AG08395 (cell line): ENCODE measurements around the gene KLK7.
"Not testable (repeated sequence)": the region's sequence is repeated elsewhere in the genome, so short reads cannot be mapped to it uniquely, and the experiment has no call there.

Source experiments
- DNase-seq: peaks from one replicate; pipeline ENCODE4 v3.0.0; 2012; ENCODE audit warnings: mixed read lengths, low spot score

Gene KLK7

DNA sequence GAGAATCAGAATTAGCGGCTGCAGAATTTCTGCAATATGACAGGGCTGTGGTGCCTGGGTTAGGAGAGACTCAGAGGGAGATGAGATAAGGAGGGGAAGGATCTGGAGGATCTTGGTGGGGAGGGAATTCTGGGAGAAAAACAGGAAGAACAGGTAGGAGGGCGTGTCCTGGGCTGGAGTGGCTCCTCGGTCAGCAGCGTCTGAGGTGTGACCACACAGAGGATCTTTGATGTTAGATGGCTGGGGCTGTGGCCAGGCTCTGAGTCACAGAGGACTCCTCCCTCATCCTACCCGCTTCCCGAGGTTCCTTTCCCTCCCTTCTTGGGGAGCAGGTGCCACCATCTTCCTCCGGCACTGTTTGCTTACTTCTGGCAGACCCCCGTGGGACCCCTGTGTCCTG lies 8.0 kb downstream of the KLK7 start:
- DNase-seq = no peak

DNA sequence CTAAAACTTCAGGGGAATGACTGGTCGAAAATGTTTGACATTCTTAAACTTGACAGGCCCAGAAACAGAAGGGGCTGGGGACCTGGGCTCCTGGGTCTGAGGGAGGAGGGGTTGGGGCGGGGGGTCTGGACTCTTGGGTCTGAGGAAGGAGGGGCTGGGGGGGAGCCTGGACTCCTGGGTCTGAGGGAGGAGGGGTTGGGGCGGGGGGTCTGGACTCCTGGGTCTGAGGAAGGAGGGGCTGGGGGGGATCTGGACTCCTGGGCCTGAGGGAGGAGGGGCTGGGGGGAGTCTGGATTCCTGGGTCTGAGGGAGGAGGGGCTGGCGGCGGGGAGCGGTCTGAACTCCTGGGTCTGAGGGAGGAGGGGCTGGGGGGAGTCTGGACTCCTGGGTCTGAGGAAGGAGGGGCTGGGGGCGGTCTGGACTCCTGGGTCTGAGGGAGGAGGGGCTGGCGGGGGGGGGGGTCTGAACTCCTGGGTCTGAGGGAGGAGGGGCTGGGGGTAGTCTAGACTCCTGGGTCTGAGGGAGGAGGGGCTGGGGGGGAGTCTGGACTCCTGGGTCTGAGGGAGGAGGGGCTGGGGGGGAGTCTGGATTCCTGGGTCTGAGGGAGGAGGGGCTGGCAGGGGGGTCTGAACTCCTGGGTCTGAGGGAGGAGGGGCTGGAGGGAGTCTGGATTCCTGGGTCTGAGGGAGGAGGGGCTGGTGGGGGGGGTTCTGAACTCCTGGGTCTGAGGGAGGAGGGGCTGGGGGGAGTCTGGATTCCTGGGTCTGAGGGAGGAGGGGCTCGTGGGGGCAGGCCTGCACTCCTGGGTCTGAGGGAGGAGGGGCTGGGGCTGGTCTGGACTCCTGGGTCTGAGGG lies 8.8 kb downstream of the KLK7 start:
- no peak for DNase-seq

DNA sequence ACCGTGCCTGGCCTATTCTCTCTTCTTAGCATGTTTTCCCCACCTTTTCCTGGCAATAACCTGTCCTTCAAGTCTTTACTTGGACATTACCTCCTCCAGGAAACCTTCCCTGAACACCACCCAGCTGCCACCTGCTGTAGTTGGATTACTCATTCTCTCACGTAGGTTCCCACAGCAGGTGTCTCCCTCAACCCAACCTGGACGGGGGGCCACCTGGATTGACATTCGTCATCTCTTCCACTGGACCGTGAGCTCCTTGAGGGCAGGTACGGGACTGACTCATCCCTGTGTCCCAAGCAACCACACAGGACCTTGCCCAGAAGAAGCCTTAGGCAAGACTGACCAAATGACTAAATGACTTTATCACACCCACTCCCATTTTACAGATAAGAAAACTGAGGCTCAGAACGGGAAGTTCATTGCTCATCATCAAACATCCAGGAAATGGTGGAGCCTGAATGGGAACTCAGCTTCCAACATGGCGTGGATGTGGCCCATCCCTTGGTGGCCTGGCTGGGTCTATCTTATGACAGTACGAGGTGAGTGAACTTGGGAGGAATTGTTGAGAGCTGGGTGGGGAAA lies 10.8 kb downstream of the KLK7 start:
- DNase-seq = no peak

GRCh38 chr19:50969810-50970209 lies 13.9 kb downstream of the KLK7 start:
- DNase-seq = not testable (repeated sequence)

DNA sequence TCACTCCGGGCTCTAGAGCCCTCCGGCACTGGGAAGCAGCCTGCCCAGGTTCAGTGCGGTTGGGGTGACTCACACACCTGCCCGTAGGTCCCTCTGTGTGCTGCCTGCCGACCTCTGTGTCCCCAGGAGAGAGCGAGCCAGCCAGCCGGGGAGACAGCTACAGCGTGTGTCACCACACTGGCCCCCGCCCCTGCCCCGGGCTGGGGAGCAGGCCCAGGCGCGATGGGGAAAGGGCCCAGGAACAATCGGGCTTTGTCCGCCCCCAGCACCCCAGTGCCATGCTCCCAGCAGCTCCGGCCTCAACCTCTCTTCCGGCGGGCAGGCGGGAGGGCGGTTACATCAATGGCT lies 14.3 kb downstream of the KLK7 start, which contains the start of gene KLK6:
Gene KLK6, minus strand, starts transcription at position 179 of the 348 bp plus-strand sequence. CDS start 1,487 bp downstream, outside the sequence.
- no peak for DNase-seq

DNA sequence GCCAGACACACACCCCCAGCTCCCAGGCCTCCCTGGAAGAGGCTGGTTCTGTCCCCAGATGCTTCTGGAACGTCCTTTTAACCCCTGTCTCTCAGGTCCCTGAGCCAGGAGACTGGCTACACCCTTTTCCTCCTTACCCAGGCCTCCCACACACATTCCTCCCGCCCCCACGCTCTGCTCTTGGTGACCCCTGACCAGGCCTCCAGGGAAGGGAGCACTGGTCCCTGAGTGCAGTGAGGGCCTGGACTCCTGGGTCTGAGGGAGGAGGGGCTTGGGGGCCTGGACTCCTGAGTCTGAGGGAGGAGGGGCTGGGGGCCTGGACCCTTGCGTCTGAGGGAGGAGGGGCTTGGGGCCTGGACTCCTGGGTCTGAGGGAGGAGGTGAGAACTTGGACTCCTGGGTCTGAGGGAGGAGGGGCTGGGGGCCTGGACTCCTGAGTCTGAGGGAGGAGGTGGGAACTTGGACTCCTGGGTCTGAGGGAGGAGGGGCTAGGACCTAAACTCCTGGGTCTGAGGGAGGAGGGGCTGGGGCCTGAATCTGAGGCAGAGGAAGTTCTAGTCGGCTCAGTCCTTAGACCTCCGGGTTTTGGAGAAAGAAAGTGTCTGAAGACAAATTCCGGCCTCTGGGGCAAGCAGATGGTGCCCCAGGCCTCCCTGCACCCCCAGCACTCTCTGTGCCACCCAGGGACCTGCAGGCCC lies 14.9 kb downstream of the KLK7 start:
- no peak for DNase-seq

- DNase-seq = no peak
Observed at GRCh38 chr19:50967929-50968715, 15.6 kb downstream of the KLK7 start.

- no peak for DNase-seq
Observed at GRCh38 chr19:50964266-50964665, 19.5 kb downstream of the KLK7 start.

DNA sequence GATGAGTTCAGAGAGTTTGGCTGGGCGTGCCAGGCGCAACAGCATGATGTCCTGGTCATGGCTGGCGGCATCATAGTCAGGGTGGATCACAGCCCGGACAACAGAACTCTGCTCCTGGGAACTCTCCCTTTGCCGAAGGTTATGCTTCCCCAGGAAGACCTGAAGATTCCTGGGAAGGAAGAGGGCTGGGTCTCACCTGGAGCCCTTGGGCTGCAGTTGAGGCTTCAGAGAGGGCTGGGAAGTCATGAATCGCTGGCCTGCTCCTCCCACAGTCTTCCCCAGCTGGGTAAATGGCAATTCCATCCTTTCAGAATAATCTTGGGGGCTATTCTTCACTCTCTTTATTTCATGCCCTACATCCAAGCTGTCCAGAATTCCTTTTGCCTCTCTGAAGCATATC lies 20.3 kb downstream of the KLK7 start:
- DNase-seq = no peak

- DNase-seq = no peak
Observed at GRCh38 chr19:50962245-50962644, 21.5 kb downstream of the KLK7 start.

GRCh38 chr19:50959731-50960500 lies 23.8 kb downstream of the KLK7 start:
- no peak for DNase-seq

GRCh38 chr19:50957587-50957986 lies 26.1 kb downstream of the KLK7 start:
- DNase-seq = no peak

- no peak for DNase-seq
Observed at GRCh38 chr19:50952910-50953309, 30.8 kb downstream of the KLK7 start, which contains the start of gene KLK5. Gene KLK5, minus strand, starts transcription at chr19:50953038. Its CDS starts 381 bp downstream, at chr19:50952657.

- no peak for DNase-seq
Observed at GRCh38 chr19:50949861-50950260, 33.9 kb downstream of the KLK7 start.

- no peak for DNase-seq
Observed at GRCh38 chr19:50947123-50947522, 36.6 kb downstream of the KLK7 start.

- no peak for DNase-seq
Observed at GRCh38 chr19:50944795-50945194, 38.9 kb downstream of the KLK7 start.

GRCh38 chr19:50943074-50943828 lies 40.5 kb downstream of the KLK7 start:
- no peak for DNase-seq

GRCh38 chr19:50939596-50939995 lies 44.1 kb downstream of the KLK7 start:
- DNase-seq = no peak

- DNase-seq = no peak
Observed at GRCh38 chr19:50933640-50934039, 50.1 kb downstream of the KLK7 start.

DNA sequence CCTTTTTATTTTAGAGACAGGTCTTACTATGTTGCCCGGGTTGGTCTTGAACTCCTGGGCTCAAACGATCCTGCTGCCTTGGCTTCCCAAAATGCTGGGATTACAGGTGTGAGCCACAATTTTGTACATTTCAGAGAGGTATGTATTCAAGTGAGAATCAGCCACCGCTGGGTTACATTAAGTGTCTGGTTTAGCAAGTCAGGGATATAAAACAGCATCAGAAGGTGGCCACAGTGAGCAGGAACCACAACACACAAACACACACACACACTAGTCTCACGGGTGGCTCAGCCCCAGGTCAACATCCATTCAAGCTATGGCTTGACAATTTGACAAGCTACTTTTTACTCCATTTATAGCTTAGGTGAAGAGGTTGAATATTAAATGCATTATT lies 51.0 kb downstream of the KLK7 start:
- DNase-seq = no peak
